AG20443 (cell line): Measurements from ENCODE around the gene PRDM11.

ENCODE experiments used
- DNase-seq: peaks from one replicate; pipeline ENCODE4 v3.0.0; 2012; ENCODE audit warnings: low spot score, mixed read lengths

The PRDM11 gene

GRCh38 chr11:45210846-45211245 is 64.4 kb downstream of the PRDM11 start:
- DNase-seq = no peak

DNA sequence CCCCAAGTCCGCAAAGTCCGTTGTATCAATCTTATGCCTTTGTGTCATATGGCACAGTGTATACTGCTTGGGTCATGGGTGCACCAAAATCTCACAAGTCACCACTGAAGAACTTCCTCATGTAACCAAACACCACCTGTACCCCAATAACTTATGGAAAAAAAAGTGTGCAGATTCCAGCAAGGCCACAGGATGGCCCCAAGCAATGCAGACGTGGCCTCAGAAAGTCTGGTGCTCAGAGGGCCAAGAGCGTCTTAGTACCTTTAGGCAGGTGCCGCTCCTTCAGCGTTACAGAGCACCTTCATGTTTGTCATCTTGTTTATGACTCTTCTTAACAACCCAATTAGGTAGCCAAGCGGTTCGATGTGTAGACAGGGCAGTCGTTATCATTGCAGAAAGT is 65.3 kb downstream of the PRDM11 start:
- DNase-seq = no peak

- no peak for DNase-seq
Measured at GRCh38 chr11:45212566-45213315, 66.3 kb downstream of the PRDM11 start.

DNA sequence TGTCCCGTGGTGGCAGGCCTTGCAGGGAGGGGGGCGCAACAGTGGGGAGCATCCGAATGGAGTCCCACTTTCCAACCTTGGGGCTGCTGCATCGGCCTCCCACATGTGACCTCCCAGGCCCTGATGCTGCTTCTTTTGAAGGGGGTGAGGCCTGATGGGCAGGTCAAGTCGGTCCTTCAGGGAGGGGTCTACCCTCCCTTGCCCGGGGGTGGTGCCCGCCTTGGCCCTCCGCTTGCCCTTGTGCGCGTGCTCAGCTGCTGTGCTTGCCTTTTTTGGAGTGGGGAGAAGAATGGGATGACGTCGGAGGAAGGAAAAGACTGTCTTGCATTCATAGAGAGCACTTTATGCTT is 66.9 kb downstream of the PRDM11 start:
- no peak for DNase-seq

- no peak for DNase-seq
Measured at GRCh38 chr11:45213717-45214116, 67.3 kb downstream of the PRDM11 start.

DNA sequence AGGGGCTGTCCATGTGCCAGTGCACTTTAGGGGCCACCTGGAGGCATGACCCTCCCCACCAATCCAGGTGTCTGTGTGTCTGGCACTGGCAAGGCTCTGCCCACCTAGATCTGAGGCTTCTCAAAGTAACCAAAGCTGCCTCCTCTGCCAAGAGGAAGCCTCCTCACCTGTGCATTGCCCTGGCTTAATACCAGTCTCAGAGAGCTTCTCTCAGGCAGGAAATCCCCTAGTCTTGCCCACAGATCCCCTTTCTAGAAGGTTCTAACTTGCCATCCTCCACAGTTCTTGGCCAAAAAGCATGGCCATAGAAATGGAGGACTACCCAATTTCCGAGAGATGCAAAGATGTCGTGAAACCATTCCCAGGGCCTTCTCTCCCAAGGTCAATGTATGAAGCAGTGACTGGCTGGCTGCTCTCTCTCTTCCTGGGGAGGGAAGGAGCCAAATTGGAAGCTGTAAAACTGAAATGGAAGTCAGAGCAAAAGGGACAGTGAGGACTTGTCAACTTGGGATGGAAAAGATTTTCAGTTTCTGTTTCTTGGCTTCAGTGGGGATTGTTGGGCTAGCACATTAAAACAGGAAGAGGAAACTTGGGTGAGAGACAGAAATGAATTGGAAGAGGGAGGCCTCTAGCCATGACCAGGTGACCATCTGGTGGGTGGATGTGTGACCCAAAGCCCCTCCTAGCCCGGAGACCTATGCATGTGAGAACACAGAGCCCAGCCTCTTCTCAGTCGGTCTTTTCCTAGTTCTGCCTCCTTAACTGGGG is 68.8 kb downstream of the PRDM11 start:
- DNase-seq = no peak

GRCh38 chr11:45216031-45216430 is 69.6 kb downstream of the PRDM11 start:
- no peak for DNase-seq

DNA sequence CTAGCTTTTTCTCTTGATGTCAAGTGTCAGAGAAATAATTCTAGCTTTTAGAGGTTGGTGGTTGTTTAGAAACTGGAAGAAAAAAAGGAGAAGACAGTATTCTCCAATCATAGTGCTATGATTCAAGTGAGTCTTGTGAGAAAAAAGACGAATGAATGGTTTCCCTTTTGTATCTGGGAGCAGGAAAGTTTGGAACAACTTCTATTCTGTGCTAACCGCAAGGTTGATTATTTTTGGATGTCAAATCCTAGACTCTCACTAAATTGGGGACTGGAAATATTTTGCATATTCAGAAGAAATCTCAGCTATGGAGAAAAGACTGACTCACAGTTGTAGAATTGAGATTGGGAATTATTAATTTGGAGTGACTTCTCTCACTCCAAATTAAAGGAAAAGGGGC is 70.5 kb downstream of the PRDM11 start:
- DNase-seq = no peak

GRCh38 chr11:45217991-45218390 is 71.6 kb downstream of the PRDM11 start:
- no peak for DNase-seq

GRCh38 chr11:45218705-45219104 is 72.3 kb downstream of the PRDM11 start:
- DNase-seq = no peak

GRCh38 chr11:45219411-45219810 is 73.0 kb downstream of the PRDM11 start:
- DNase-seq = no peak

DNA sequence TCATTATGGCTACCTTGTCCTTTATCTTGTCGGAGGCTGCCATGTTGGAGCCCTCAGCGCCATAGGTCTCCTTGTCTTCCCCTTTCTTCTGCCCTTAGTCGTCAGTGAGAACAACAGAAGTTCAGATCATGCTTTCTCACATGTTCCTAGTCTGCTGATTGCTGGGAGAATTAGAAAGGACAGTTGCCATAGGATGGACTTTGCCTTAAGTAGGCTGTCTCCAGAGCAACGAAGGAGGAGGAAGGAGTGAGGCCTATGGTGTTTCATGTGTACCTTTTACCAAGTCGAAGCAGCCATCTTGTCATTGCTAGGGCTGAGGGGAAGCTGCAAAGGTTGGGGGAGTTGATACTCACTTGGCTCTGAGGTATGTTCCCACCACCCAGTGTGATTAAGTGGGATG is 77.1 kb downstream of the PRDM11 start:
- no peak for DNase-seq

GRCh38 chr11:45224766-45225165 is 78.3 kb downstream of the PRDM11 start:
- DNase-seq = no peak

- no peak for DNase-seq
Measured at GRCh38 chr11:45225277-45225676, 78.8 kb downstream of the PRDM11 start.

- no peak for DNase-seq
Measured at GRCh38 chr11:45225961-45226871, 79.8 kb downstream of the PRDM11 start.

DNA sequence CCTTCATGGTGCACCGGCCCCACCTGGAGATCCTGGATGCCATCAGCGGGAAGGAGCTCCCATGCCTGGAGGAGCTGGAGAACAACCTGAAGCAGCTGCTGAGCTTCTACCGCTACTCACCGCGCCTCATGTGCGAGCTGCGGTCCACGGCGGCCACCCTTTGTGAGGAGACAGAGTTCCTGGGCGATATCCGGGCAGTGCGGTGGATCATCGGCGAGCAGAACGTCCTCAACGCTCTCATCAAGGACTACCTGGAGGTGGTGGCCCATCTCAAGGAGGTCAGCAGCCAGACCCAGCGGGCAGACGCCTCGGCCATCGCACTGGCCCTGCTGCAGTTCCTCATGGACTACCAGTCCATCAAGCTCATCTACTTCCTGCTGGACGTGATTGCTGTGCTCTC is 80.5 kb downstream of the PRDM11 start:
- no peak for DNase-seq

DNA sequence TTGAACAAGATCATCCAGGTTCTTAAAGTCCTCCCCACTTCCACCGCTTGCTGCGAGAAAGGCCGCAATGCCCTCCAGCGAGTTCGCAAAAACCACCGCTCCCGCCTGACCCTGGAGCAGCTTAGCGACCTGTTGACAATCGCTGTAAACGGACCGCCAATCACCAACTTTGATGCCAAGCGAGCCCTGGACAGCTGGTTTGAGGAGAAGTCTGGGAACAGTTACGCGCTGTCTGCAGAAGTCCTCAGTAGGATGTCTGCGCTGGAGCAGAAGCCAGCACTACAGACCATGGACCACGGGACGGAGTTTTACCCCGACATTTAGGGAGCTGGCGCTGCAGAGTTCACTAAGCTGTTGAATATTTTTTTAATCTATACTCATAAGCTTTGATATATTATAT is 81.4 kb downstream of the PRDM11 start:
- no peak for DNase-seq

GRCh38 chr11:45229401-45230020 is 83.1 kb downstream of the PRDM11 start:
- DNase-seq = no peak

DNA sequence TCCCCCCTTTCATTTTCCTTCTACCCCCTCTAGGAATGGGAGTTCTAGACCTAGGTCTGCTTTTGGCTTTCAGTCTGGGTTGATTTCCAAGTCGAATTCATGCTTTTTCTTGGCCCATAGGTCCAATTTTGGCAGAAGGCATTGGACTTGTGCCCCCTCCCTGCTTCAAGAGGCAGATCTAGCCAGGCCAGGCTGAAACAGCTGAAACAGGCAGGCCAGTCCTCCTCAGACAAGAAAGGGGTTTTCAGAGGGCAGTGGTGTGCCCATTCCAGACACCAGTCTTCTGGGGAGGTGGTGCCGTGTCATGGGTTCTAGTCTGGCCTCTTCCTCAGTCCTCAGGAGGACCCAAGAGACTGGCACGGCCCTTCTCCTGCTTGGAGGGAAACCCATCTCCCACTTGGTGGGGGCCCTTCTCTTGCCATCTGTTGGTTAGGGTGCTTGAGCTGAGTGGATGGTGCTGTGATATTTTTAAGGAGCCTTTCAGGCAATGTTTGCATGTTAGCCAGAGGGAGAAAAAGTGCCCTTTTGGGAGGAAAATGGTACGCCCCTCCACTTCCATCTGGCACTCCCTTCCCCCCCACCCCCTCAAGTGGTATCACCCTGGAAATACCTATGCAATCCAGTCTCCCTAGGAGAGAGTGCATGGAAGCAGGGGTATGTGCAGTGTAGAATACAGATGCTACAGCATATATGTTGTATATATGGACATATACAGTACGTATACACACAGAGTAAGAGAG is 86.1 kb downstream of the PRDM11 start:
- DNase-seq = no peak

- DNase-seq = peak; percentile 93
Measured at GRCh38 chr11:45233121-45233803, 86.8 kb downstream of the PRDM11 start.

DNA sequence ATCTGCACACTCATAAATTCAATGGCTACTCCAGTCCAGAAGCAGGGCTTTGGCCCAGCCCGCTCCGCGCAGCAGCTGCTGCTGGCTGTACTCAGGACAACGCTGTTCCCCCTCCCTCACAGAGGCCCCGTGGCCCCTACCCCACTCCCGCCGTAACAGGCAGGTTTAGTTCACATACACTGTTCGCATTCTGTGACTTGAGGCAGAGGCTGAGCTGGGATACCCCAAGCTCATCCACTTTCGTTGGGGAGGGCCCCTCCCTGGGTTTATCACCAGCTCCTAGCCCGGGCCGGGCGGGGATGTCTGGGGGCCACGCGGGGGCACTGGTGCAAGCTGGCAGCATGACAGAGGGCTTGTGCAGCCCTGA is 87.3 kb downstream of the PRDM11 start:
- DNase-seq = no peak
